ENCODE results near the gene SPATA2.

Gene SPATA2

GRCh38 chr20:49935746-49936152, 20.4 kb upstream of the SPATA2 start:
- Histone ChIP-seq H3K9ac (ENCODE audit: low read depth in 1 of 2, low read length in 2 of 2) (peak overlapping the region; percentile 56 to 70), H3K4me1 (ENCODE audit: control insufficient read depth in 2 of 2, insufficient read depth in 2 of 2, low read length in 2 of 2) (peaks cover 29 to 32% of the 10 kb centered on the region in 2 donors), H3K27me3 (ENCODE audit: control insufficient read depth in 2 of 2, insufficient read depth in 2 of 2, low read length in 2 of 2) (no peaks in the 10 kb centered on the region), H3K4me3 (ENCODE audit: low read length in 2 of 2) (peak overlapping the region; percentile 81 to 98), H3K9me3 (ENCODE audit: control insufficient read depth in 2 of 2, low read length in 2 of 2) (no peaks in the 10 kb centered on the region), H3K36me3 (ENCODE audit: control insufficient read depth in 2 of 2, insufficient read depth in 2 of 2, low read length in 2 of 2) (peaks cover 0 to 8% of the 10 kb centered on the region in 2 donors), H3K27ac (ENCODE audit: low read depth in 2 of 2, low read length in 2 of 2) (peak overlapping the region; percentile 32 to 37)

- Histone ChIP-seq H3K4me1 (ENCODE audit: control insufficient read depth in 2 of 2, insufficient read depth in 2 of 2, low read length in 2 of 2) (peaks cover 0 to 8% of the 10 kb centered on the region in 2 donors), H3K9ac (ENCODE audit: low read depth in 1 of 2, low read length in 2 of 2) (no peak overlapping the region), H3K36me3 (ENCODE audit: control insufficient read depth in 2 of 2, insufficient read depth in 2 of 2, low read length in 2 of 2) (no peaks in the 10 kb centered on the region), H3K4me3 (ENCODE audit: low read length in 2 of 2) (no peak overlapping the region), H3K9me3 (ENCODE audit: control insufficient read depth in 2 of 2, low read length in 2 of 2) (no peaks in the 10 kb centered on the region), H3K27ac (ENCODE audit: low read depth in 2 of 2, low read length in 2 of 2) (no peak overlapping the region), H3K27me3 (ENCODE audit: control insufficient read depth in 2 of 2, insufficient read depth in 2 of 2, low read length in 2 of 2) (no peaks in the 10 kb centered on the region)
These were observed 13.8 kb upstream of the SPATA2 start for GRCh38 chr20:49929142-49929494.

- Histone ChIP-seq H3K9me3 (ENCODE audit: control insufficient read depth in 2 of 2, low read length in 2 of 2) (no peaks in the 10 kb centered on the region), H3K27me3 (ENCODE audit: control insufficient read depth in 2 of 2, insufficient read depth in 2 of 2, low read length in 2 of 2) (no peaks in the 10 kb centered on the region), H3K9ac (ENCODE audit: low read depth in 1 of 2, low read length in 2 of 2) (peak overlapping the region in 1 of 2 donors; percentile 20), H3K4me3 (ENCODE audit: low read length in 2 of 2) (no peak overlapping the region), H3K4me1 (ENCODE audit: control insufficient read depth in 2 of 2, insufficient read depth in 2 of 2, low read length in 2 of 2) (peaks cover 0 to 9% of the 10 kb centered on the region in 2 donors), H3K36me3 (ENCODE audit: control insufficient read depth in 2 of 2, insufficient read depth in 2 of 2, low read length in 2 of 2) (no peaks in the 10 kb centered on the region), H3K27ac (ENCODE audit: low read depth in 2 of 2, low read length in 2 of 2) (no peak overlapping the region)
These were observed 13.2 kb upstream of the SPATA2 start for GRCh38 chr20:49928411-49929141.

- Histone ChIP-seq H3K4me3 (ENCODE audit: low read length in 2 of 2) (no peak overlapping the region), H3K9me3 (ENCODE audit: control insufficient read depth in 2 of 2, low read length in 2 of 2) (no peaks in the 10 kb centered on the region), H3K27ac (ENCODE audit: low read depth in 2 of 2, low read length in 2 of 2) (no peak overlapping the region), H3K9ac (ENCODE audit: low read depth in 1 of 2, low read length in 2 of 2) (no peak overlapping the region), H3K4me1 (ENCODE audit: control insufficient read depth in 2 of 2, insufficient read depth in 2 of 2, low read length in 2 of 2) (peaks cover 3 to 15% of the 10 kb centered on the region in 2 donors), H3K36me3 (ENCODE audit: control insufficient read depth in 2 of 2, insufficient read depth in 2 of 2, low read length in 2 of 2) (no peaks in the 10 kb centered on the region), H3K27me3 (ENCODE audit: control insufficient read depth in 2 of 2, insufficient read depth in 2 of 2, low read length in 2 of 2) (no peaks in the 10 kb centered on the region)
These were observed 10.6 kb upstream of the SPATA2 start for GRCh38 chr20:49925901-49926454.

DNA sequence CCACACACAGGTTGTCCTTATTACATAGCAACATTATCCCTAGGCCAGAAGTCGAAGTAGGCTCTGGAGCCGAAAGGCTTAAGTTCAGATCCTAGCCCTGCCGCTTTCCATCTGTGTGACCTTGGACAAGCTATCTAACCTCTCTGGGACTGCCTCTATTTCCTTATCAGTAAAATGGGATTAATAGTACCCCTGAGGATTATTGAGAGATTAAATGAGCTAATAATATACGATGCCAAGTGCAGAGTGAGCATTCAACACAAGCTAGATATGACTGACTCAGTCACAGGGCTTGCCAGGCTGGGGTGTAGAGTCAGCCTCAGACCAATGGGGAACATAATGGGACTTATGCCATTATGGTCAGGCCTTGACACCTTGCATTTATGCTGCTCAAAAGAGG, 8.9 kb upstream of the SPATA2 start:
- Histone ChIP-seq H3K4me3 (ENCODE audit: low read length in 2 of 2) (no peak overlapping the region), H3K4me1 (ENCODE audit: control insufficient read depth in 2 of 2, insufficient read depth in 2 of 2, low read length in 2 of 2) (peaks cover 3 to 15% of the 10 kb centered on the region in 2 donors), H3K36me3 (ENCODE audit: control insufficient read depth in 2 of 2, insufficient read depth in 2 of 2, low read length in 2 of 2) (no peaks in the 10 kb centered on the region), H3K9me3 (ENCODE audit: control insufficient read depth in 2 of 2, low read length in 2 of 2) (no peaks in the 10 kb centered on the region), H3K27ac (ENCODE audit: low read depth in 2 of 2, low read length in 2 of 2) (peak overlapping the region; percentile 51 to 87), H3K27me3 (ENCODE audit: control insufficient read depth in 2 of 2, insufficient read depth in 2 of 2, low read length in 2 of 2) (no peaks in the 10 kb centered on the region), H3K9ac (ENCODE audit: low read depth in 1 of 2, low read length in 2 of 2) (no peak overlapping the region)

- peaks cover 10 to 30% of the 10 kb centered on the region in 2 donors for H3K4me1 ChIP-seq (ENCODE audit: control insufficient read depth in 2 of 2, insufficient read depth in 2 of 2, low read length in 2 of 2)
- no peak overlapping the region for H3K4me3 ChIP-seq (ENCODE audit: low read length in 2 of 2)
- no peaks in the 10 kb centered on the region for H3K9me3 ChIP-seq (ENCODE audit: control insufficient read depth in 2 of 2, low read length in 2 of 2)
- H3K27ac ChIP-seq (ENCODE audit: low read depth in 2 of 2, low read length in 2 of 2), result no peak overlapping the region
- H3K9ac ChIP-seq (ENCODE audit: low read depth in 1 of 2, low read length in 2 of 2), result no peak overlapping the region
- H3K27me3 ChIP-seq (ENCODE audit: control insufficient read depth in 2 of 2, insufficient read depth in 2 of 2, low read length in 2 of 2), result no peaks in the 10 kb centered on the region
- no peaks in the 10 kb centered on the region for H3K36me3 ChIP-seq (ENCODE audit: control insufficient read depth in 2 of 2, insufficient read depth in 2 of 2, low read length in 2 of 2)
These were observed 4.1 kb upstream of the SPATA2 start for GRCh38 chr20:49919461-49919860.

- Histone ChIP-seq H3K9me3 (ENCODE audit: control insufficient read depth in 2 of 2, low read length in 2 of 2) (no peaks in the 10 kb centered on the region), H3K27me3 (ENCODE audit: control insufficient read depth in 2 of 2, insufficient read depth in 2 of 2, low read length in 2 of 2) (no peaks in the 10 kb centered on the region), H3K9ac (ENCODE audit: low read depth in 1 of 2, low read length in 2 of 2) (no peak overlapping the region), H3K27ac (ENCODE audit: low read depth in 2 of 2, low read length in 2 of 2) (no peak overlapping the region), H3K4me3 (ENCODE audit: low read length in 2 of 2) (no peak overlapping the region), H3K36me3 (ENCODE audit: control insufficient read depth in 2 of 2, insufficient read depth in 2 of 2, low read length in 2 of 2) (no peaks in the 10 kb centered on the region), H3K4me1 (ENCODE audit: control insufficient read depth in 2 of 2, insufficient read depth in 2 of 2, low read length in 2 of 2) (peaks cover 14 to 30% of the 10 kb centered on the region in 2 donors)
These were observed 3.7 kb upstream of the SPATA2 start for GRCh38 chr20:49919009-49919408.

GRCh38 chr20:49918446-49918845, 3.1 kb upstream of the SPATA2 start:
- H3K9me3 ChIP-seq (ENCODE audit: control insufficient read depth in 2 of 2, low read length in 2 of 2), result no peaks in the 10 kb centered on the region
- H3K4me1 ChIP-seq (ENCODE audit: control insufficient read depth in 2 of 2, insufficient read depth in 2 of 2, low read length in 2 of 2), result peaks cover 19 to 35% of the 10 kb centered on the region in 2 donors
- H3K27ac ChIP-seq (ENCODE audit: low read depth in 2 of 2, low read length in 2 of 2), result no peak overlapping the region
- H3K27me3 ChIP-seq (ENCODE audit: control insufficient read depth in 2 of 2, insufficient read depth in 2 of 2, low read length in 2 of 2), result no peaks in the 10 kb centered on the region
- H3K36me3 ChIP-seq (ENCODE audit: control insufficient read depth in 2 of 2, insufficient read depth in 2 of 2, low read length in 2 of 2), result no peaks in the 10 kb centered on the region
- H3K9ac ChIP-seq (ENCODE audit: low read depth in 1 of 2, low read length in 2 of 2), result no peak overlapping the region
- no peak overlapping the region for H3K4me3 ChIP-seq (ENCODE audit: low read length in 2 of 2)

DNA sequence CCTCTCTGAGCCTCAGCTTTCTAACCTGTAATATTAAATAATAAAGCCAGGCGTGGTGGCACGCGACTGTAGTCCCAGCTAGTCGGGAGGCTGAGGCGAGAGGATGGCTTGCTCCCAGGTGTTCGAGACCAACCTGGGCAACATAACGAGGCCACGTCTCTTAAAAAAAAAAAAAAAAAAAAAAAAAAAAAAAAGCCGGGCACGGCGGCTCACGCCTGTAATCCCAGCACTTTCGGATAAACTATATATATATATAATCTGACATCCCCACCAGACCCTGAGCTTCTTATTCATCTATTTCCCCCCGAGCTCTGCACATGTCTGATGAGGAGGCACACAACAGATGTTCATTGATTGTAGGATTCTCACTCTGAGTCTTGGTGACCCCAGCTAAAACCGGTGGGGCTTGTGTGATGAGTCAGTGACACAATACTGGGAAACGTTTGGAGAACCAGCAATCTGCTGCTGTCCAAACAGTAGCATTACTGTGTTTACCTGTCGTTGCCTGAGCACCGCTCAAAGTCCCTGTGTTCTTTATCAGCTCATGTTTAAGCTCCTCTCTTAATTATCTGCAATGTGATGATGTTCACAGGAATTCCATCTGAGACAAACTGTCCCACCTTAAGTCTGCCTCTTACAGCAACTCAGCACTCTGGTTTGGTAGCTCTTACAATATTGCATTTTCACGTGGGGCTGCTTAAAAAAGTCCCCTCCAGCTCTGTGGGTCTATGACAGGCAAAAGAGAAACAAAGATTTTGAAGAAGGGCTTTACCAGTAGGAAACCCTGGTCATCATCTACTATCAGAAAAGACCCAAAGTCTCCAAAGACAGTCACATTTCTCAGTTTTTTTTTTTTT, 1.0 kb upstream of the SPATA2 start:
- H3K27me3 ChIP-seq (ENCODE audit: control insufficient read depth in 2 of 2, insufficient read depth in 2 of 2, low read length in 2 of 2), result no peaks in the 10 kb centered on the region
- H3K9me3 ChIP-seq (ENCODE audit: control insufficient read depth in 2 of 2, low read length in 2 of 2), result no peaks in the 10 kb centered on the region
- H3K9ac ChIP-seq (ENCODE audit: low read depth in 1 of 2, low read length in 2 of 2), result peak overlapping the region; percentile 99
- H3K36me3 ChIP-seq (ENCODE audit: control insufficient read depth in 2 of 2, insufficient read depth in 2 of 2, low read length in 2 of 2), result no peaks in the 10 kb centered on the region
- peaks cover 24 to 47% of the 10 kb centered on the region in 2 donors for H3K4me1 ChIP-seq (ENCODE audit: control insufficient read depth in 2 of 2, insufficient read depth in 2 of 2, low read length in 2 of 2)
- H3K4me3 ChIP-seq (ENCODE audit: low read length in 2 of 2), result peak overlapping the region; percentile 99
- H3K27ac ChIP-seq (ENCODE audit: low read depth in 2 of 2, low read length in 2 of 2), result peak overlapping the region; percentile 100

DNA sequence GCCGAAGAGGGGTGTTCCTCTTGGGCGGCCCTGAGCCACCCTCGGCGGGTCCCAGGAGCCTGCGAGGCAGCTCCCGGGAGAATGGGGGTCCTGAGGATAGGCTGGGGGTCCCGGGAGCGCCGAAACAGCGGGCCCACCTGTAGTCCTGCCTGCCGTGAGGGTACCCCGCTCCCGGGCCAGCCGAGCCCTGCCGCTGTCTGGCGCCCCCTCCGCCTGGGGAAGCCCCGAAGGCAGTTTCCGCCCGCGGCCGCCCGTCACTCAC, 280 bp downstream of the SPATA2 start:
- no peaks in the 10 kb centered on the region for H3K36me3 ChIP-seq (ENCODE audit: control insufficient read depth in 2 of 2, insufficient read depth in 2 of 2, low read length in 2 of 2)
- H3K27ac ChIP-seq (ENCODE audit: low read depth in 2 of 2, low read length in 2 of 2), result peak overlapping the region; percentile 100
- no peaks in the 10 kb centered on the region for H3K9me3 ChIP-seq (ENCODE audit: control insufficient read depth in 2 of 2, low read length in 2 of 2)
- peak overlapping the region; percentile 99 for H3K9ac ChIP-seq (ENCODE audit: low read depth in 1 of 2, low read length in 2 of 2)
- H3K27me3 ChIP-seq (ENCODE audit: control insufficient read depth in 2 of 2, insufficient read depth in 2 of 2, low read length in 2 of 2), result no peaks in the 10 kb centered on the region
- H3K4me1 ChIP-seq (ENCODE audit: control insufficient read depth in 2 of 2, insufficient read depth in 2 of 2, low read length in 2 of 2), result peaks cover 33 to 59% of the 10 kb centered on the region in 2 donors
- H3K4me3 ChIP-seq (ENCODE audit: low read length in 2 of 2), result peak overlapping the region; percentile 99
